HEK293T (cell line): ENCODE measurements around the gene BMP2K.

Experiments used
- CTCF ChIA-PET: fragments of 350-600 bp; formaldehyde crosslinking; extraction: SDS; loops from one replicate; lab custom pipeline; 2021; ENCODE audit warnings: antibody characterized with exemption, inconsistent platforms; lab: Yijun Ruan, JAX
- POLR2A ChIA-PET: fragments of 350-600 bp; formaldehyde crosslinking; extraction: SDS; loops from one replicate; lab custom pipeline; 2020; ENCODE audit warnings: antibody characterized with exemption, inconsistent platforms; lab: Yijun Ruan, JAX
- DNase-seq: peaks from one replicate; pipeline ENCODE4 v3.0.0; 2012; ENCODE audit warnings: mixed read lengths; ENCODE audit errors: extremely low spot score
- ARNT ChIP-seq: fragments of 450-650 bp; IDR thresholded peaks from 2 replicates; pipeline ENCODE4 v1.6.1; 2017; ENCODE audit warnings: mild to moderate bottlenecking
- BHLHE40 ChIP-seq: fragments of 450-650 bp; IDR thresholded peaks from 2 replicates; pipeline ENCODE4 v1.6.1; 2016; ENCODE audit warnings: mild to moderate bottlenecking, moderate library complexity, borderline replicate concordance
- CTBP1 ChIP-seq: fragments of 450-650 bp; IDR thresholded peaks from 2 replicates; pipeline ENCODE4 v1.6.1; 2016; ENCODE audit warnings: borderline replicate concordance
- ELF4 ChIP-seq: fragments of 450-650 bp; IDR thresholded peaks from 2 replicates; pipeline ENCODE4 v1.6.1; 2017; ENCODE audit warnings: antibody characterized with exemption
- FOXA1 ChIP-seq: fragments of 450-650 bp; IDR thresholded peaks from 2 replicates; pipeline ENCODE4 v1.6.1; 2016; ENCODE audit warnings: mild to moderate bottlenecking
- FOXK2 ChIP-seq: fragments of 450-650 bp; IDR thresholded peaks from 2 replicates; pipeline ENCODE4 v1.6.1; 2016; ENCODE audit warnings: mild to moderate bottlenecking
- FOXM1 ChIP-seq: fragments of 450-650 bp; IDR thresholded peaks from 2 replicates; pipeline ENCODE4 v1.6.1; 2017; ENCODE audit warnings: mild to moderate bottlenecking, borderline replicate concordance
- HDGF ChIP-seq: fragments of 450-650 bp; IDR thresholded peaks from 2 replicates; pipeline ENCODE4 v1.6.1; 2017; ENCODE audit warnings: antibody characterized with exemption, borderline replicate concordance
- L3MBTL2 ChIP-seq: fragments of 450-650 bp; conservative IDR thresholded peaks from 2 replicates; pipeline ENCODE4 v1.6.1; 2016; ENCODE audit warnings: mild to moderate bottlenecking
- LEF1 ChIP-seq: fragments of 450-650 bp; IDR thresholded peaks from 2 replicates; pipeline ENCODE4 v1.6.1; 2017; ENCODE audit warnings: mild to moderate bottlenecking, borderline replicate concordance
- NFRKB ChIP-seq: fragments of 450-650 bp; IDR thresholded peaks from 2 replicates; pipeline ENCODE4 v1.6.1; 2016; ENCODE audit warnings: mild to moderate bottlenecking, moderate library complexity
- PKNOX1 ChIP-seq: fragments of 450-650 bp; IDR thresholded peaks from 2 replicates; pipeline ENCODE4 v1.6.1; 2016
- SP1 ChIP-seq: fragments of 450-650 bp; IDR thresholded peaks from 2 replicates; pipeline ENCODE4 v1.6.1; 2017
- SUZ12 ChIP-seq: fragments of 450-650 bp; IDR thresholded peaks from 2 replicates; pipeline ENCODE4 v1.6.1; 2016; ENCODE audit warnings: mild to moderate bottlenecking
- TARDBP ChIP-seq: fragments of 450-650 bp; IDR thresholded peaks from 2 replicates; pipeline ENCODE4 v1.6.1; 2016
- ZNF384 ChIP-seq: fragments of 450-650 bp; IDR thresholded peaks from 2 replicates; pipeline ENCODE4 v1.6.1; 2016

Gene BMP2K

DNA sequence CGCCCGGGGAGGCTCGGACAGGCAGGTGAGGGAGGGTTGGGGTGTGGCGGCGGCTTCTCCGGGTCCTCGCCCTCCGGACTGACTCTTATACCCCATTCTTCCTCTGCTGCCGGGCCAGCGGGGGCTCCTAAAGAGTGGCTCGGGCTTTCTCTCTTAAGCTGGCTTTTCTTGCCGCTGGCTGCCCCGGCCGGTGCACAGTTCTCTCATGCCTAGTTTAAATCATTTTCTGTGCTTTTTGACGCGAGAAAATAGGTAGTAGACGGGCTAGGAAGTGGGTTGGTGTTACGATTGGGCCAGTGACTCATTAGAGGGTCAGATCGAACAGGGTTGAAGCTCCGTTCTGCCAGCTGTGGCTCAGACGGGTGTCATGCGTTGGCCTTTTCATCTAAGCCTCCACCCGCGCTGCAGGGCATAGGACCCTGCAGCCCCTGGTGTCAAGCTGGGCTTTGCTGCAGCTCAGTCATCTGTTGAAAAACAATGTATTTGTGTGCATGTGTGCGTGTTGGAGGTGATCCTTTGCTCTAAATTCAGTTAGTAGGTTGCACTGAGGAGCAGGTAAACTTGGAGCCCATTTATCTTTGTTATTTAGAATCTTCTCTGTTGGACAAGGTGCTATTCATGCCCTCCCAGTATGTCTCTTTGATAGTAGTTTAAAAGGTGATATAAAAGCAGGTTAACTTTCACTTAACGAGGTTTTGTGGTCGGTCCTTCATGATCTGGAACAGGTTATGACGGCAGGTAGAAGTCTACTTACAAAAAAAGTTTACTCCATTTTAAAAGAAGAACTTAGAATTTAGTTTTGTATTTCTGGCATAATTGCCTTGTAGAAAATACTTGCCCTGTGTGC, 802 bp downstream of the BMP2K start:
- ChIA-PET POLR2A (interaction anchor here (0.7 to 1.2 kb wide), 6 partner anchors 9 to 150 kb away, joined by 3 read pairs; no protein-coding TSS in a partner anchor), CTCF (interaction anchor here (1.2 kb wide), 1 partner anchor 168 kb away, joined by 3 read pairs; no protein-coding TSS in a partner anchor)
- peak; percentile 41 for DNase-seq
- TF ChIP-seq HDGF (no peak), SP1 (no peak), FOXM1 (no peak), TARDBP (no peak), ZNF384 (no peak)

DNA sequence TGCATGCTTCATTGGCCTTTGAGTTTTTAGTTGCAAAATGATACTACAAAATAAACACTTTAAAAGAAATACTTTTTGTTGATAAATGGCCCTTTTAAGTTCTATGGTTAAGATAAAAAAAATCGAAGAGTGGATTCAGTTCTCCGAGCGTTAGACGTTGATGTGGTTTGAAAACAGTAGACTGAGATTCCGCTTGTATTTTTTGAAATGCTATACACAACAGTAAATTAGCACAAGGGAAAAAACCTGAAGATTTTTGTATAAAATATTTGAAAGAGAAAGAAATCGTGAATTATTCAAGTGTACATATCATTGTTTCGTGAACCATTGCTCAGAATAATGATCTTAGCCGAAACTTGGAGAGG, 1.4 kb downstream of the BMP2K start:
- TF ChIP-seq SUZ12 (no peak), TARDBP (no peak), L3MBTL2 (no peak), ARNT (no peak), CTBP1 (no peak), HDGF (no peak), FOXM1 (no peak), BHLHE40 (no peak), NFRKB (no peak), FOXK2 (no peak), SP1 (no peak), PKNOX1 (no peak), FOXA1 (no peak), ELF4 (no peak), ZNF384 (no peak)
- CTCF ChIA-PET = no interaction called here
- no peak for DNase-seq
- POLR2A ChIA-PET = interaction anchor here (0.7 kb wide), 2 partner anchors 12 to 83 kb away, joined by 3 read pairs; no protein-coding TSS in a partner anchor

DNA sequence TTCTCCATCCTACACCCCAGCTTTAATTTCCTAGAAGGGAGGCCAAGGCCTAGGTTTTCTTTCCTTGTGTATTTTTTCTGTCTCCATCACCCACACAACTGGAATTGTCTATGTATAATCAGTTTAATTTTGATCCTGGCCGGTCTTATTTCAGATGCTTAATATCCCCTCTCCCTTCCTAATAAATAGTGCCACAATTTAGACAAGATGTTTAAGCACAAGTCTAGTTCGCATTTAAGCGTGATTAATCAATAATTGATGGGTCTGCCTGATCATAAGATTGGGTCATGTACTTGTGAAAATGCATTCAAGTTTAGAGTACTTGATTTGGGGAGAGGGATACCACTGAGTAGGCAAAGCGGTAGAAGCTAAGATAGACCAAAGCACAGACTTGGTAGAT, 2.4 kb downstream of the BMP2K start:
- CTCF ChIA-PET = no interaction called here
- DNase-seq = no peak
- POLR2A ChIA-PET = interaction anchor here (0.6 kb wide), 1 partner anchor 32 kb away, joined by 3 read pairs; no protein-coding TSS in a partner anchor
- no peak for TF ChIP-seq FOXK2
- no peak for TF ChIP-seq HDGF
- TF ChIP-seq FOXM1 = no peak
- no peak for TF ChIP-seq PKNOX1

DNA sequence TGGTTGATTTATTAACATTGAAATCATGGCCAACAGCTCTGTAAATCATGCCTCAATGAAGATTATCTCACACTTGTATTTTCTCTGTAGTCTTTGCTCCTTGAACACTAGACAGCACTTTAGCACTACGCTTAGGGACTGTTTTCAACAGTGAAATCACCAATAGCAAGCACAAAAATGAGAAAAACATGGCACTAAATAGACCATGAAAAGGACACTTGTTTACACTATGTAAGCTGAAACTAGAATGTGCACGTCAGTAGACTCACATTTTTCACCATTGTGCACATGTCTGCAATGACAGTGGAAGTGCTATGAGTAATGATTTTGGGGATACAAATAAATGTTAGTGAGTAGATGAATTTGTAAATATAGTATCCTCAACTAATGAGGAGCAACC, 3.1 kb downstream of the BMP2K start:
- POLR2A ChIA-PET = no interaction called here
- CTCF ChIA-PET = no interaction called here
- TF ChIP-seq PKNOX1 (peak; percentile 76), CTBP1 (no peak)
- no peak for DNase-seq

- ChIA-PET CTCF (no interaction called here), POLR2A (no interaction called here)
- TF ChIP-seq ZNF384 (no peak), NFRKB (no peak), TARDBP (no peak), FOXK2 (no peak), HDGF (no peak), BHLHE40 (no peak), SP1 (no peak)
- no peak for DNase-seq
Observed at GRCh38 chr4:78780093-78780492, 3.9 kb downstream of the BMP2K start.

- CTCF ChIA-PET = no interaction called here
Observed at GRCh38 chr4:78781139-78781538, 5.0 kb downstream of the BMP2K start.

More at GRCh38 chr4:78781139-78781538, 5.0 kb downstream of the BMP2K start:
- DNase-seq = no peak
- no peak for TF ChIP-seq FOXK2
- no peak for TF ChIP-seq ZNF384
- no peak for TF ChIP-seq ARNT
- no peak for TF ChIP-seq LEF1
- no peak for TF ChIP-seq SP1
- TF ChIP-seq FOXM1 = no peak
- TF ChIP-seq L3MBTL2 = no peak
- no peak for TF ChIP-seq SUZ12
- no peak for TF ChIP-seq TARDBP
- TF ChIP-seq CTBP1 = no peak
- no peak for TF ChIP-seq PKNOX1
- no peak for TF ChIP-seq BHLHE40
- TF ChIP-seq ELF4 = no peak
- no peak for TF ChIP-seq HDGF
- no peak for TF ChIP-seq FOXA1
- no peak for TF ChIP-seq NFRKB
- POLR2A ChIA-PET = no interaction called here
